GM18498 (cell line): ENCODE data around the gene POLR3H.
"Not testable (repeated sequence)": the region's sequence is repeated elsewhere in the genome, so short reads cannot be mapped to it uniquely, and the experiment has no call there.

Source experiments
- ATAC-seq: cut with Tn5 transposase; IDR thresholded peaks from one replicate; pipeline ENCODE4 v1.9.1; 2021; ENCODE audit warnings: mild to moderate bottlenecking, moderate library complexity; ENCODE audit not compliant: unreplicated experiment

Gene POLR3H

GRCh38 chr22:41565403-41566054, 21.3 kb upstream of the POLR3H start:
- ATAC-seq = no peak

- ATAC-seq = no peak
These were observed 20.3 kb upstream of the POLR3H start for GRCh38 chr22:41564563-41564962.

- ATAC-seq = no peak
These were observed 18.9 kb upstream of the POLR3H start for GRCh38 chr22:41563051-41563711.

- ATAC-seq = no peak
These were observed 18.2 kb upstream of the POLR3H start for GRCh38 chr22:41562461-41562860.

DNA sequence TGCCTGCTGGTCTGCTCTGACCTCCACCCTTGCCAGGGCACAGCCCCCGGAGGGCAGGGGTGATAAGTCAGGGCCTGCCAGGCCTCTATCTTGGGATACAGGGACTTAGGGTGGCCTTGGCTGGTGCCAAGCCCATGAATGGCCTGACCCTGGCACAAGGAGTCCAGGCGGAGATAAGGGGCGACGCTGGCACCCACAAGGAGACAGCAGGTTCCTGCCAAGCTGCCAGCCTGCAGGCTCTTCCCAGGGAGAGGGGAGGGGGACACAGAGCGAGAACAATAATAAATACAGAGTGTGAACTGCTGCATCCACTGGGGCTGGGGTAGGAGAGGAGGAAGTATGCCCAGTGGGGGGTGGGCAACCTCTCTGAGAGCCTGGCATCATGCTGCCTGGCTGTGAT, 17.5 kb upstream of the POLR3H start:
- no peak for ATAC-seq

GRCh38 chr22:41561335-41561734, 17.1 kb upstream of the POLR3H start:
- no peak for ATAC-seq

DNA sequence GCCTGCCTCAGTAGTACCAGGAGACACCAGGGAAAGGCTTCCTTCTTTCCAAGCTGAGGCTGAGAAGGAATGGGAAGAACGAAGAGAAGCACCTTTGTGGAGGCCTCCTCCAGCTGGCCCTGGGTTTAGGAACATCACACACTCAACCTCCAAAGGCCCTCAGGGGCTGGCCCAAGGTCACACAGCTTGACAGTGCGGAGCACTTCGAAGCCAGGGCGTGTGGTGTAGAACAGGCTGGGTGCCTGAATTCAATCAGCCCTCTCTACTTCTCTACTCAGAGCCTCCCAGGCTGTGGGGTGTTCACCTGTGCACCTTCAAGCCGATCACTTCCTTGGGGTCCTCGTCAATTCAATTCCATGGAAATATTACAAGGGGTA, 15.8 kb upstream of the POLR3H start:
- no peak for ATAC-seq

DNA sequence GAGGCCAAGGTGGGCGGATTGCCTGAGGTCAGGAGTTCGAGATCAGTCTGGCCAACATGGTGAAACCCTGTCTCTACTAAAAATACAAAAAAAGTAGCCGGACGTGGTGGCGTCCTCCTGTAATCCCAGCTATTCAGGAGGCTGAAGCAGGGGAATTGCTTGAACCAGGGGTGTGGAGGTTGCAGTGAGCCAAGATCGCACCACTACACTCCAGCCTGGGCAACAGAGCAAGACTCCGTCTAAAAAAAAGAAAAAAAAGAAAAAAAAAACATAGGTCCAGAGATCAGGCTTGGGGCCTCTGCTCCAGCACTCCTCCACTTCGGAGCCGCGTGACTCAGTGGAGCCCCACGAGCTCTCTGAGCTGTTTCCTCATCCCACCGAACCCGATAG, 14.0 kb upstream of the POLR3H start:
- ATAC-seq = not testable (repeated sequence)

DNA sequence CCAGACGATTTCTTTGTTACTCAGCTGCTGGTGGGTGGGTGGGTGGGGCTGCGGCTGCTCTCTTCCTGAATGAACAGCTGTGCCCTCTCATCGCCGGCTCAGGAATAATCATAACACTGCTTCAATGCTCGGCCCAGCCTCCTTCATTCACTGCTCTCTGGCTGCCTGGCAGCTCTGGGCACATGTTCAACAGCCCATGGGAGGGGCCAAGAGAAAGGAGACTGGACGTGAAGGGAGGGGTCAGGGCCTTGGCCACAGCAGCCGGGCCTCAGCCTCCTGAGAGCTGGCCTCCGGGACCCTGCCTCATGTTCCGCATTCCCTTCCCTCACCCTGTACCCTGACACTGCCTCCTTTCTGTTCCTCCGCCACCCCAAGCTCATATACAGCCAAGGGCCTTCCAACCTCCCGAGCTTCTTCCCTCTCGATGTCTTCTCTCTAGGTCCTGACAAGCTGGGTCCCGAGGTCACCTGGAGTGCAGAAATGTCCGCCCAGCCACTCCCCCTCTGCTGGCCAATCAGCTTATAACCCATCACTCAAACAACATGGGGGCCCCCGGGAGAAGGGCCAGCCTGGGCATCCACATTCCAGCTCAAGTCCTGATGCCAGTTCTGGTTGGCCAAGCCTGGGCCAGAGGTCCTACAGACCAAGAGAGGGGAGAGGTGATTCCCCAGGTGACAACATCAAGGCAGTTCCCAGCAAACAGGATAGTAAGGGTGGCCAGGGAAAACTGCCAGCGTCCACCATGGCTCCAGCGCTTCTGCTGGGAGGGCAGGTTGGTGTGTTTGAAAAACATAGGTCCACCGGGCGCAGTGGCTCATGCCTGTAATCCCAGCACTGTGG, 13.4 kb upstream of the POLR3H start:
- no peak for ATAC-seq

DNA sequence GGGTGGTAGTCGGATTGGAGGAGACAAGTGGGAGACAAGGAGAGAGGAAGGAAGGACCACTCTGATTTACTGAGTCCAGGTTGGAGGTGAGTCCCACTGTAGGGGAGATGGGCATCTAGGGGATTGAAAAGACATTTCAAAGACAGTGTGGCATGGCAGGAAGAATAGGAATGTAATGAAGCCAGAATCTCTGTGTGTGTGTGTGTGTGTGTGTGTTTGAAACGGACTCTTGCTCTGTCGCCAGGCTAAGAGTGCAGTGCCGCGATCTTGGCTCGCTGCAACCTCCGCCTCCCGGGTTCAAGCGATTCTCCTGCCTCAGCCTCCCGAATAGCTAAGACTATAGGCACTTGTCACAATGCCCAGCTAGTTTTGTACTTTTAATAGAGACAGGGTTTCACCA, 12.3 kb upstream of the POLR3H start:
- no peak for ATAC-seq

GRCh38 chr22:41555325-41555982, 11.2 kb upstream of the POLR3H start:
- ATAC-seq = no peak

- no peak for ATAC-seq
These were observed 7.8 kb upstream of the POLR3H start for GRCh38 chr22:41551877-41552582.

DNA sequence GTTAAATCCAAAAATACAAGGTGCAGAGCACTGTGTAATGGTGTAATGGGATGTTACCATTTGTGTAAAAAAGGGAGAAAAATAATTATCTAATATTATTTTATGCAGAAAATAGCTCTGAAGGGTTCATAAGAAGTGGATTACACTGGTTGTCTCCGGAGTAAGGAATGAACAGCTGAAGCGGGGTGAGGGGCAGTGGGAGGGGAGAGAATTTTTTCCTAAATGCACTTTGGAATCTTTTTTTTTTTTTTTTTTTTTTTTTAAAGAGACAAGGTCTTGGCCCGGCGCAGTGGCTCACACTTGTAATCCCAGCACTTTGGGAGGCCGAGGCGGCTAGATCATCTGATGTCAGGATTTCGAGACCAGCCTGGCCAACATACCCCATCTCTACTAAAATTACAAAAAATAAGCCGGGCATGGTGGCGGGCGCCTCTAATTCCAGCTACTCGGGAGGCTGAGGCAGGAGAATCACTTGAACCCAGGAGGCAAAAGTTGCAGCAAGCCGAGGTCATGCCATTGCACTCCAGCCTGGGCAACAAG, 6.8 kb upstream of the POLR3H start:
- ATAC-seq = no peak

- ATAC-seq = no peak
These were observed 4.6 kb upstream of the POLR3H start for GRCh38 chr22:41548830-41549211.

DNA sequence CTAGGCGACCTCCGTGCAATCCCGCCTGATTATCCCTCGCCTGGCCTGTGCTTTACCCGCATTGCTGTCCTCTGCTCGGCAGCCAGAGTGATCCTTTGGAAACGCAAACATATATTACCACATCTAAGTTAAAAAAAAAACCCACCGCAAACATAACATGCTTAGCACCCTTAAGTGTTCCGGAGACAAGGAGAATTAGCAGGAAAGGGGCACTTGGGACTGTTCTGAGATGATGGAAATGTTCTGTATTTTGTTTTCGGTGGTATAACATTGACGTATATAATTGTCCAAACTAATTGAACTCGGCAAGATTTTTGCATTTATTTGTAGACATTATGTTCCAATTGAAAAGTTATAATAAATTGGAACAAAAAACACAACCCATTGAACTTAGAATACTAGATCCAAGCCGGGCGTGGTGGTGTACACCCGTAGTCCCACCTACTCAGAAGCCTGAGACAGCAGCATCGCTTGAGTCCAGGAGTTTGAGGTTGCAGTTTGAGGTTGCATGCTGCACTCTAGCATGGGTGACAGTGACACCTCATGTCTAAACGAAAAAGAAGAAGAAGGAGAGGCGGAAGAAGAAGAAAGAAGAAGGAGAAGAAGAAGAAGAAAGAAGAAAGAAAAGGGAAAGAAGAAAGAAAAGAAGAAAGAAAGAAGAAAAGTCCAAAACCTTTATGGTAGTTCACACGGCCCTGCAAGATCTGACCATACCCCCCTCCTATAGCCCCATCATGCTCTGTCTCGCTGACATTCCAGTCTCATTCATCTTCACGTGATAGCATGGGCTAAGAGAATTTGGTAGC, 604 bp upstream of the POLR3H start:
- ATAC-seq = no peak

GRCh38 chr22:41542224-41542623, 2.0 kb downstream of the POLR3H start:
- ATAC-seq = no peak

- no peak for ATAC-seq
These were observed 2.8 kb downstream of the POLR3H start for GRCh38 chr22:41541484-41541883.

- no peak for ATAC-seq
These were observed 3.9 kb downstream of the POLR3H start for GRCh38 chr22:41540365-41540764.

GRCh38 chr22:41540006-41540315, 4.3 kb downstream of the POLR3H start:
- ATAC-seq = no peak
